GM21723 (cell line): ENCODE results near the gene EDEM3.

ENCODE experiments used
- ATAC-seq: cut with Tn5 transposase; IDR thresholded peaks from one replicate; pipeline ENCODE4 v1.9.1; 2021; ENCODE audit warnings: mild to moderate bottlenecking, moderate library complexity; ENCODE audit not compliant: unreplicated experiment

EDEM3 gene

GRCh38 chr1:184640505-184640904 is 114.2 kb downstream of the EDEM3 start:
- ATAC-seq, result no peak
